Uterus (tissue), 4 donors: Measurements from ENCODE around the gene ZNF862. TPM values are rescaled to one million over a fixed set of nuclear protein-coding genes. Genes with fewer than 3 reads are reported as not detected.
"Not testable (repeated sequence)": the region's sequence is repeated elsewhere in the genome, so short reads cannot be mapped to it uniquely, and the experiment has no call there.

Experiments
- DNase-seq, 2 donors: peaks; one replicate each; pipeline ENCODE4 v3.0.0-alpha.2; 2019 to 2020
- H3K27ac ChIP-seq, 2 donors: fragments of 200-600 bp; sonication (generic); 1 replicate in 1 of 2; 2 replicates in 1 of 2; pipeline ENCODE4 v1.5.1; 2016 to 2018
- H3K27me3 ChIP-seq, 2 donors: fragments of 200-600 bp; sonication (generic); one replicate each; pipeline ENCODE4 v1.5.1; 2018 to 2019; ENCODE audit warnings: control low read depth in 1 of 2
- H3K36me3 ChIP-seq, 2 donors: fragments of 200-600 bp; sonication (generic); one replicate each; pipeline ENCODE4 v1.5.1; 2019; ENCODE audit warnings: control low read depth in 1 of 2
- H3K4me1 ChIP-seq, 2 donors: fragments of 200-600 bp; sonication (generic); one replicate each; pipeline ENCODE4 v1.5.1; 2018 to 2019; ENCODE audit warnings: control low read depth in 1 of 2
- H3K4me3 ChIP-seq, 2 donors: fragments of 200-600 bp; sonication (generic); 1 replicate in 1 of 2; 2 replicates in 1 of 2; pipeline ENCODE4 v1.5.1; 2018 to 2019; ENCODE audit warnings: mild to moderate bottlenecking in 1 of 2
- H3K9me3 ChIP-seq, 2 donors: fragments of 200-600 bp; sonication (generic); one replicate each; pipeline ENCODE4 v1.5.1; 2019; ENCODE audit warnings: control low read depth in 1 of 2
- POLR2A ChIP-seq, 2 donors: fragments of 450-650 bp; IDR thresholded peaks; one replicate each; pipeline ENCODE4 v1.6.1; 2016; ENCODE audit warnings: antibody characterized with exemption in 2 of 2, mild to moderate bottlenecking in 1 of 2, moderate library complexity in 1 of 2
- intact Hi-C: fragments of 100-400 bp; cut with DNase I; formaldehyde crosslinking; loops from one replicate; pipeline ENCODE4 v1.15.1; 2023; ENCODE audit warnings: low total_unique reads
- total RNA-seq, 4 donors: library from RNA; depleted of rRNA in 3 of 4; stranded (reverse); fragments of >200 nt in 3 of 4; gene quantifications; one replicate each; pipeline versions ENCODE4 v1.1.0 to v1.2.4, GENCODE V29; 2014 to 2023
- TF ChIP-seq, protein P1 (sequence below), 4 experiments: fragments of 200-600 bp in 2 of 4; fragments of 450-650 bp in 2 of 4; sonication (generic) in 2 of 4; IDR thresholded peaks; one replicate each; pipeline ENCODE4 v1.5.1; 2016 to 2019; ENCODE audit warnings: antibody characterized with exemption in 4 of 4, mild to moderate bottlenecking in 2 of 4, moderate library complexity in 1 of 4
- donor health status: DM: yes; HTN: yes; CAD: no.

The ZNF862 gene
- total RNA-seq, 4 donors from 2014 or later, result 1.8 to 39.4 (median 14.6) TPM

DNA sequence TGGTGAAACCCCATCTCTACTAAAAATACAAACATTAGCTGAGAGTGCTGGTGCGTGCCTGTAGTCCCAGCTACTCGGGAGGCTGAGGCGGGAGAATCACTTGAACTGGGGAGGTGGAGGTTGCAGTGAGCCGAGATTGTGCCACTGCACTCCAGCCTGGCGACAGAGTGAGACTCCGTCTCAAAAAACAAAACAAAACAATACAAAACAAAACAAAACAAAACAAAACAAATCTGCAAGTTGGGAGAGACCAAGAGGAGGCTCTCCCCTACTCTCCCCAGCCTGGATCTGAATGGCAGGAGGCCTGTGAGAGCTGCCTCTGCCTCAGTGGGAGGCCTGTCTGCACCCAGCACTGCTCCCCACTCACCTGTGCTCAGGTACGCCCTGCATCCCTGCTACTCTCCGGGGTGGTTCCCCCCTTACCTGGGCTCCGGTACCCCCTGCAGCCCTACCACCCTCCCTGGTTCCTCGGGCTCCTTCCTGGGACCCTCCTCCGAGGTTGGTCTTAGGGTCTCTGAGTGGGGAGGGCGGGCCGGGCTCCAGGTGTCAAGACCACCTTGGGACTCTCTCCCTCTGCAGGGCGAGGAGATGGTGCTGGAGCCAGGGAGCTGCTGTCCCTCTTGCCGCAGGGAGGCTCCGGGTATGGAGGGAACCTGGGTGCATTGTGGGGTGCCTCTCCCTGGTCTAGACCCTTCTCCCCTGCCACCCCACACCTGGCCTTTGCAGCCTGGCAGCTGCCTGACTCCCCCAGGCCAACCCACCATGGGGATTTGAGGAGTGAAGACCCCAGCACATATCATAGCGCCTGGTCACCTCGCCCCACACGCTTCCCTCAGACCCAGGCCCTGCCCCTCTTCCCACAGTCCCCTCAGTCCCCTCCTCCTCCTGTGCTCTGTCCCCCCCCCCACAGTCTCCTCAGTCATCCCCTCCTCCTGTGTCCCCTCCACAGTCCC, 9.5 kb upstream of the ZNF862 start:
- no peak for DNase-seq

DNA sequence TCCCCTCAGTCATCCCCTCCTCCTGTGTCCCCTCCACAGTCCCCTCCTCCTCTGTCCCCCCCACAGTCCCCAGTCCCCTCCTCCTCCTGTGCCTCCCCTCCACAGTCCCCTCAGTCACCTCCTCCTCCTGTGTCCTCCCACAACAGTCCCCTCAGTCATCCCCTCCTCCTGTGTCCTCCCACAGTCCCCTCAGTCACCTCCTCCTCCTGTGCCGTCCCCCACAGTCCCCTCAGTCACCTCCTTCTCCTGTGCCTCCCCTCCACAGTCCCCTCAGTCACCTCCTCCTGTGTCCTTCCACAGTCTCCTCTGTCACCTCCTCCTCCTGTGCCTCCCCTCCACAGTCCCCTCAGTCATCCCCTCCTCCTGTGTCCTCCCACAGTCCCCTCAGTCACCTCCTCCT, 7.6 kb upstream of the ZNF862 start:
- H3K4me1 ChIP-seq, H3K4me3 ChIP-seq, DNase-seq, H3K9me3 ChIP-seq, H3K27ac ChIP-seq, H3K27me3 ChIP-seq, H3K36me3 ChIP-seq: not testable (repeated sequence)
- intact Hi-C loops, result loop anchor here (10.0 kb wide), 1 partner anchor 56 kb away; the partner anchor contains the start of gene ZNF467

More for the DNA sequence above, 9.5 kb upstream of the ZNF862 start:
- H3K9me3 ChIP-seq, result no peaks in the 10 kb centered on the region
- TF ChIP-seq POLR2A (IDR thresholded peaks at IDR 0.05), result no peak
- TF ChIP-seq, protein P1, sequence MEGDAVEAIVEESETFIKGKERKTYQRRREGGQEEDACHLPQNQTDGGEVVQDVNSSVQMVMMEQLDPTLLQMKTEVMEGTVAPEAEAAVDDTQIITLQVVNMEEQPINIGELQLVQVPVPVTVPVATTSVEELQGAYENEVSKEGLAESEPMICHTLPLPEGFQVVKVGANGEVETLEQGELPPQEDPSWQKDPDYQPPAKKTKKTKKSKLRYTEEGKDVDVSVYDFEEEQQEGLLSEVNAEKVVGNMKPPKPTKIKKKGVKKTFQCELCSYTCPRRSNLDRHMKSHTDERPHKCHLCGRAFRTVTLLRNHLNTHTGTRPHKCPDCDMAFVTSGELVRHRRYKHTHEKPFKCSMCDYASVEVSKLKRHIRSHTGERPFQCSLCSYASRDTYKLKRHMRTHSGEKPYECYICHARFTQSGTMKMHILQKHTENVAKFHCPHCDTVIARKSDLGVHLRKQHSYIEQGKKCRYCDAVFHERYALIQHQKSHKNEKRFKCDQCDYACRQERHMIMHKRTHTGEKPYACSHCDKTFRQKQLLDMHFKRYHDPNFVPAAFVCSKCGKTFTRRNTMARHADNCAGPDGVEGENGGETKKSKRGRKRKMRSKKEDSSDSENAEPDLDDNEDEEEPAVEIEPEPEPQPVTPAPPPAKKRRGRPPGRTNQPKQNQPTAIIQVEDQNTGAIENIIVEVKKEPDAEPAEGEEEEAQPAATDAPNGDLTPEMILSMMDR (IDR thresholded peaks at IDR 0.05), result no peak
- no peaks in the 10 kb centered on the region for H3K4me1 ChIP-seq
- H3K4me3 ChIP-seq, result no peak overlapping the region
- intact Hi-C loops, result no loop called here
- no peaks in the 10 kb centered on the region for H3K27me3 ChIP-seq
- no peak overlapping the region for H3K27ac ChIP-seq
- H3K36me3 ChIP-seq, result no peaks in the 10 kb centered on the region

DNA sequence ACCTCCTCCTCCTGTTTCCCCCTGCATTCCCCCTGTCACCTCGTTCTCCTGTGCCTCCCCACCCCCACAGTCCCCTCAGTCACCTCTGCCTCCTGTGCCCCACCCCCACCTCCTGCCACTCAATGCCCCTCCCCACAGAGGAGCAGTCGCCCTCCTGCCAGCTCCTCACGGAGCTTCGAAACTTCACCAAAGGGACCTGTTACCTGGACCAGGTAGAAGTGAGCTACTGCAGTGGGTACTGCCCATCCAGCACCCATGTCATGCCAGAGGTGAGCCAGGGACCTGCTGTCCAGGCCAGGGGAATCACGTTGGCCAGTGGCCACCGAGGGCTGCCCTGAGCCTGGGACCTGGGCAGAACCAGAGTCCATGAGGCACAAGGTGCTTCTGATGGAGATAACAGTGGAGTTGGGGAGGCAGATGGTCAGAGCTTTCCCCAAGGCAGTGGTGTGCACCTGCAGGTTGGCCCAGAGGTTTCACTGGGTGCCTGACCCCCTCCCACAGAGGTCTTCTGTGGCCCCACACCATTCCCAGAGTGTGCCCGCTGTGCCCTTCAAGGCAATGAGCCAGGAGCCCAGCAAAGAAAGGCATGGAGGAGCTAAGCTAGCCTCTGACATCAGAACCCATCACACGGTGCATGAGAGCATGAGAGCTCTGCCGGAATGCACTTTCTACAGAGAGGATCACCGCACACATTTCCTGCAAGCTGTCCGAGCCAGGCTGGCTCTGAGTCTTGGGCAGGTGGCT, 7.0 kb upstream of the ZNF862 start:
- H3K4me1 ChIP-seq, result no peaks in the 10 kb centered on the region
- TF ChIP-seq, protein P1 (IDR thresholded peaks at IDR 0.05), result no peak
- no peak for TF ChIP-seq POLR2A (IDR thresholded peaks at IDR 0.05)
- intact Hi-C loops, result loop anchor here (10.0 kb wide), 1 partner anchor 56 kb away; the partner anchor contains the start of gene ZNF467
- H3K27me3 ChIP-seq, result no peaks in the 10 kb centered on the region
- H3K36me3 ChIP-seq, result no peaks in the 10 kb centered on the region
- H3K9me3 ChIP-seq, result no peaks in the 10 kb centered on the region
- H3K4me3 ChIP-seq, result no peak overlapping the region
- DNase-seq, result no peak
- no peak overlapping the region for H3K27ac ChIP-seq

DNA sequence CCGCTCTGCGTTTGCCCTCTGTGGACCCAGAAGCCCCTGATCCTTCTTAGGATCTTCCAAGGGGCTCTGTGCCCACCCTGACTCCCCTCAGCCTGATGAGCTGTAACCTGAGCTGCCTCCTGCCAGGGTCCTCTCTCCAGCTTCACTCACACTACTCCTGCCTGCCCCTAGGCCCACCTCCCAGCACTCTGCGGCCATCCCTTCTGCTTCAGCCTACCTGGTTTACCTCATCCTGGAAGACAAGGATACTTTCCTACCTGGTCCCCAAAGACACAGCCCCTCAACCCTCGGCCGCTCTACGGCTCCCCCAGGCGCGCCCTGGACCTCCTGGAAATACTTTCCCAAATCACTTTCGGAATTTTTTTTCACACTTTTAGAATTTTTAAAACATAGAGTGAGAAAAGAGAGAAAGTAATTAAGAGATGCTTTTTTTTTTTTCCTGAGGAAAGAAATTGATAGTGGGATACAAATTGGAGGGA, 6.4 kb upstream of the ZNF862 start:
- intact Hi-C loops, result loop anchor here (10.0 kb wide), 1 partner anchor 57 kb away; the partner anchor contains the start of gene ZNF467
- no peak for DNase-seq
- no peak overlapping the region for H3K27ac ChIP-seq
- H3K36me3 ChIP-seq, result no peaks in the 10 kb centered on the region
- H3K4me3 ChIP-seq, result no peak overlapping the region
- H3K4me1 ChIP-seq, result no peaks in the 10 kb centered on the region
- TF ChIP-seq POLR2A (IDR thresholded peaks at IDR 0.05), result no peak
- TF ChIP-seq, protein P1 (IDR thresholded peaks at IDR 0.05), result no peak
- H3K9me3 ChIP-seq, result no peaks in the 10 kb centered on the region
- H3K27me3 ChIP-seq, result no peaks in the 10 kb centered on the region

DNA sequence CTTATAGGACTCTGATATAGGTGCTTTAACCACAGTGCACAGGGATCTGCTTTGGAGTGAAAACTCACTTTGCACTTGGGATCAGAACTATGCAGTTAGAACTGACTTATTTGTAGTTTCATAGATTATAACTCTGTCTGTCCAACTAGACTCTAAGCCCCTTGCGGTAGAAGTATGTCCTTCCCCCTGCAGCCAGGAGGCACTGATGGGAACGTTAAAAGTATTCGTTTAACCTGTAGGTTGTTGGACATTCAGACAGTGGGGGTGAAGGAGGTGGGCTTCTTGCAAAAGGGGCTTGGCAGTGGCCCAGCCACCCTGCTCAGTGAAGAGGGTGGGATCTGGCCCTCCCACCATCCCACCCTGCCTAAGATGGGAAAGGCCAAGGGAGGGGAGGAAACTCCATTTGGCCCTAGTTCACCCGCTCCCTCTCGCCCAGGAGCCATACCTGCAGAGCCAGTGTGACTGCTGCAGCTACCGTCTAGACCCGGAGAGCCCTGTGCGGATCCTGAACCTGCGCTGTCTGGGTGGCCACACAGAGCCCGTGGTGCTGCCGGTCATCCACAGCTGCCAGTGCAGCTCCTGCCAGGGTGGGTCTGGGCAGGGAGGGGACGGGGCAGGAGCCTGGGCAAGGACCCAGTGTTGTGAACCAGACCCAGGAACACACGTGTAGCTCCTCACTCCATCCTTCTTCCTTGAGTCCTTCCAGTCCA, 5.7 kb upstream of the ZNF862 start:
- Histone ChIP-seq H3K27ac (no peak overlapping the region), H3K9me3 (no peaks in the 10 kb centered on the region), H3K4me1 (no peaks in the 10 kb centered on the region), H3K4me3 (no peak overlapping the region), H3K27me3 (no peaks in the 10 kb centered on the region), H3K36me3 (no peaks in the 10 kb centered on the region)
- DNase-seq, result no peak
- no peak for TF ChIP-seq POLR2A (IDR thresholded peaks at IDR 0.05)
- TF ChIP-seq, protein P1 (IDR thresholded peaks at IDR 0.05), result no peak
- intact Hi-C loops, result loop anchor here (10.0 kb wide), 1 partner anchor 58 kb away; the partner anchor contains the start of gene ZNF467
